ENCODE results near the gene PPEF1.
"Not testable (repeated sequence)": the region's sequence is repeated elsewhere in the genome, so short reads cannot be mapped to it uniquely, and the experiment has no call there.

PPEF1 gene

DNA sequence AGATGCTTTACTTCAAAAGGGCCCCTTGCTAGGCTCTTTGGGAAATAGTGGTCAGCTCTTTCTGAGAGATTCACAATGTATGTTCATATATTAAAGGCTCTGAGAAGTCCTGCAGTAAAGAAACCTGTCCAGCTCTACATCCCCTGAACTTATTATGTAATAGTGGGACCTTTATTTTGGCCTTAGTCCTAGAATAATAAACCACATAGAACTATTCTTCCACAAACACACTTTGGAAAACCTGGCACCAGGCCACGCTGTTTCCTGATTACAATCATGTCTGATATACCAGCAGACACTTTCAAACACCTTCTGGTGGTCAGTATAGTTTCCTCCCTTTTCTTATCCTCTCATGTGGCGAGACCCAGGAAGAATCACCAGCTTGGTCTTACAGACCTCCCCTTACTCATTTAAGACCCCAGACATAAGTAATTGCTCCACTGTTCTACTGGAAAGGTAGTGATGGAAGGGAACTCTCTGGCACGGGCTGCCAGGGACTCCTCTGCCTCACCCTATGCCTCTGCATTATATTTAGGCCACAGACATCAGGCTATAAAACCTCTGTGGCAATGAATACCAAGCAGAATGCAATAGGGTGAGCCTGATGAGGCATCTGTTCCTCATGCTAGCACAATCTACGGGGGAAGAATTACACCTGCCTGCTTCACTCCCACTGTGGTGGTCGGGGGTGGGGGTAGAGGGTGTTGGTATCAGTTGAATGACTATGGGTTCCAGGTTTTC, 5.7 kb upstream of the PPEF1 start:
- DNase-seq (ENCODE audit: low read depth in 2 of 2, low spot score in 1 of 2), result no peak

- DNase-seq (ENCODE audit: low read depth in 2 of 2, low spot score in 1 of 2), result no peak
Measured at GRCh38 chrX:18702362-18703195, 4.9 kb upstream of the PPEF1 start.

- DNase-seq (ENCODE audit: low read depth in 2 of 2, low spot score in 1 of 2), result no peak
Measured at GRCh38 chrX:18709833-18710232, 2.4 kb downstream of the PPEF1 start.

DNA sequence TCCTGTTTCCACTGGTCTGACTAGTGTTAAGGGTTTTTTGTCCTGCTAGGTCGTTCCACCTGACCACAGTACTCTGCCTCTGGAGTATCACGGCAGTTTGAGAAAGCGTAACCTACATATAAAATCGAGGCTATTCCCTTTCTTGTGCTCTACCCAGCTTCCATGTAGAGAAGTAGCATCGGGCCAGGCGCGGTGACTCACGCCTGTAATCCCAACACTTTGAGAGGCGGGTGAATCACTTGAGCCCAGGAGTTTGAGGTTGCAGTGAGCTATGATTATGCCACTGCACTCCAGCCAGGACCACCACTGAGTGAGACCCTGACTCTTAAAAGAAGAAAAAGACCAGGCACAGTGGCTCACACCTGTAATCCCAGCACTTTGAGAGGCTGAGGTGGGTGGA, 7.5 kb downstream of the PPEF1 start:
- DNase-seq (ENCODE audit: low read depth in 2 of 2, low spot score in 1 of 2), result no peak

GRCh38 chrX:18719852-18720251, 12.4 kb downstream of the PPEF1 start:
- DNase-seq (ENCODE audit: low read depth in 2 of 2, low spot score in 1 of 2), result no peak

DNA sequence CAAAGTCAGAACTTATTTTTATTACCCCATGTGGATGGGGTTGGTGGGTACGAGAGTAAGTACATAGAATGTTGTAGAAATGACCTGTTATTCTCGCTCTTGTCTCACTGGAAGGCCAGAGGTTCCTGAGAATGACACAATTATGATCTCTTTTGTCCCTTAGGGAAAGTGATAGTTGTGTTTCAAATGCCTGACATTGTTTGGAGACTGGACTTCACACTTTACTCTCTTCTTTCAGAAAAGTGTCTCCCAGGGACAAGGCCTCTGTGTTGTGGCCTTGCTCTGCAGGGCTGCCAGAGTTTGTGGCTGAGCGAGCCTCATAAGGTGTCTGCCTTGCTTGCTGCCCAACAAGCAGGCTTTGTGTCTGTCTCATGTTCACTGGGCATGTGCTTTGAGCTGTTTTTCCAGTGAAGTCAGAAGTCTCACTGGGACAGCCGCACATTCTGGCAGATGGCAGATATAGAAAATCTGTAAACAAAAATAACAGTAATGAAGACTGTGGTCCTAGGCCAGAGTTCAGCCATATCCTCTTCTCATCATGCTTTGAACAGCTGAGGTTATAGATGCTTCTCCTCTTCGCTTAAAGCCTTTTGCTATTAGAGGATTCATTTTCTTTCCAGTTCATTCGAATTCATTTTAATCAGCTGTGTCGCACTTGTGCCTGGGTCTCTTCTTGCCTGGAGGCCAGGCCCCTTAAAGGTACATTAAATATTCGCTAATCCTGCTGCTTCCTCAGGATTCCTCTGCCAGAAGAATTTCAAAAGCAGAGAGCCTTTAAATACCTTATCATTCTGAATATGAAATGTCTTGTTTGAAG, 14.4 kb downstream of the PPEF1 start:
- DNase-seq (ENCODE audit: low read depth in 2 of 2, low spot score in 1 of 2), result no peak

GRCh38 chrX:18722500-18723071, 15.1 kb downstream of the PPEF1 start:
- DNase-seq (ENCODE audit: low read depth in 2 of 2, low spot score in 1 of 2), result no peak

- no peak for DNase-seq (ENCODE audit: low read depth in 2 of 2, low spot score in 1 of 2)
Measured at GRCh38 chrX:18725310-18725943, 18.0 kb downstream of the PPEF1 start.

- DNase-seq (ENCODE audit: low read depth in 2 of 2, low spot score in 1 of 2), result no peak
Measured at GRCh38 chrX:18733287-18733686, 25.8 kb downstream of the PPEF1 start.

DNA sequence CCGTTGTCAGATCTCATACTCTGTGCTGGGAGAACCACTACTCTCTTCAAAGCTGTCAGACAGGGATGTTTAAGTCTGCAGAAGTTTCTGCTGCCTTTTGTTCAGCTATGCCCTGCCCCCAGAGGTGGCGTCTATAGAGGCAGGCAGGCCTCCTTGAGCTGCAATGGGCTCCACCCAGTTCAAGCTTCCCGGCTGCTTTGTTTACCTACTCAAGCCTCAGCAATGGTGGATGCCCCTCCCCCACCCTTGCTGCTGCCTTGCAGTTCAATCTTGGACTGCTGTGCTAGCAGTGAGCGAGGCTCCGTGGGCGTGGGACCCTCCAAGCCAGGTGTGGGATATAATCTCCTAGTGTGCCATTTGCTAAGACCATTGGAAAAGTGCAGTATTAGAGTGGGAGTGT, 32.2 kb downstream of the PPEF1 start:
- DNase-seq (ENCODE audit: low read depth in 2 of 2, low spot score in 1 of 2), result not testable (repeated sequence)

GRCh38 chrX:18748499-18748898, 41.1 kb downstream of the PPEF1 start:
- DNase-seq (ENCODE audit: low read depth in 2 of 2, low spot score in 1 of 2), result no peak

- no peak for DNase-seq (ENCODE audit: low read depth in 2 of 2, low spot score in 1 of 2)
Measured at GRCh38 chrX:18753631-18754030, 46.2 kb downstream of the PPEF1 start.

GRCh38 chrX:18755651-18756050, 48.2 kb downstream of the PPEF1 start:
- DNase-seq (ENCODE audit: low read depth in 2 of 2, low spot score in 1 of 2), result no peak

- no peak for DNase-seq (ENCODE audit: low read depth in 2 of 2, low spot score in 1 of 2)
Measured at GRCh38 chrX:18757956-18758932, 50.8 kb downstream of the PPEF1 start.

GRCh38 chrX:18761750-18762149, 54.3 kb downstream of the PPEF1 start:
- no peak for DNase-seq (ENCODE audit: low read depth in 2 of 2, low spot score in 1 of 2)

DNA sequence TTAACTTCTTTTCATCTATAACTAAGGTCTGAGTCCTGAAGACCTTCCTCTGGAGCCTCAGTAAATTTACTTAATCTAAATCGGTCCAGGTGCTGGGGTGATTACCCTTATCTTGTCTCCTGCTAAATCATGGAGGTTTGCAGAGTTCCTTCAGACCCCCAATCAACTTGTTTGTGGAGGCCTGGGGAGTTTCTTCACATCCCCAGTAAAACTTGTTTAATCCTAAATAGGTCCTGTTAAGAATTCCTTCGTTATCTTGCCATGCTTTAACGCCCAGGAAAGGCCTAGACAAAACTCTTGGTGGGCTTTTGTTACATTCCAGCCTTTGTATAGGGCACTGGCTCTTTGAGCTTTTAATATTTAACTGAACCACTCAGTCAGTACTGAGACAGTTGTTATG, 55.7 kb downstream of the PPEF1 start:
- not testable (repeated sequence) for DNase-seq (ENCODE audit: low read depth in 2 of 2, low spot score in 1 of 2)

DNA sequence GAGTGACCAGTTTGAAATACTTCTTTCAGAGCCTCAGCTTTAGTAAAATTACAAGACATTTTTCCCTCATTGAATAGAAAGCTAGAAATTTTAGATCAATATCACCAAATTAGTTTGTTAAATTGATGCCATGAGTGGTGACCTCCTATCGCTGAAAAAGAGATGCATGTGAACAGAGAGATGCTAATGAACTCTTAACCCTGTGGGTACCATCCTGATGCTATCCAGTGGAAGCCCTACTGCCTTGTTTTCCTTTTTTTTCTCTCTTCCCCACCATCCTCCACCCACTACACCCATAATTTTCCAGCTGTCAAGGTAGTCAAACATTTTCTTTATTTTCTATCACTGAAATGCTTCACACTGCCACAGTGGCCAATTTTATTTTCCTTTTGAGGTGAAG, 61.9 kb downstream of the PPEF1 start:
- no peak for DNase-seq (ENCODE audit: low read depth in 2 of 2, low spot score in 1 of 2)

DNA sequence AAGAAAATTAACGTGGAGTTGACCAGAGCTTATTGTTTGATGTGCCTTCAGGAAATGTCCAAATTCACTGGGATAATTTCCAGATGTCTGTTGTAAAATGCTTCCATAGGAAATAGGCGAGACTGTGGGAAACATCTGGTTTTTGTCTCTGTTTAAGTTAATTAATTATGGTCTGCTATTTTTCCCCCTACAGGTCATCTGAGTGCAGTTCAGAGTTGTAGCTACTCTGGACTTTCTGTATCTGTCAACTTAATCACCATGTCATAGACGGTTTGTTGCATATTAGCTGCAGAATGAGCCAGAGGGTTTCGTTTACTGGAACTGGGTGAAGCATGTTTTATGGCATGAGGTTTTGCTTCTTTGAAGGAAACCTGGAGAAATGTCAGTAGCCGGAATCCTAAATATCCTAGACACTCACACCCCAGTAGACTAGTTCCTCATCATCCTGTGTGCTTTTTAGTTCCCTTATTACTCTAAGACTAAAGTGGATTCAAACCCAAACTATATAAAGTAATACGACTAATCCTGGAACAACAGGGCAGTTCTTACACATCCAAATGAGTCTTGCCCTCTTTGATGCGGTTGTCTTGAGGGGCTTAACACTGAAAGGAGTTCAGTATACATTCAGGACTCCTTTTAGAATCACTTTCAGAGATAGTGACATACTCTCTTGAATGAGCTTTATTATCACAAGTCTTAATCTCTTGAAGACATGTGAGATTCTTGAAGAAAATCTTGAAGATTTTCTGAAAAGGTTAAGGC, 62.5 kb downstream of the PPEF1 start:
- DNase-seq (ENCODE audit: low read depth in 2 of 2, low spot score in 1 of 2), result no peak

GRCh38 chrX:18789916-18790315, 82.5 kb downstream of the PPEF1 start:
- DNase-seq (ENCODE audit: low read depth in 2 of 2, low spot score in 1 of 2), result no peak

Measured in stimulated activated CD8-positive, alpha-beta memory T cell treated with anti-CD3 and anti-CD28 coated beads, Interleukin-4, amount 100 ng/mL, for 1 hour (primary cell).